GM12878 (cell line): ENCODE measurements around the gene DOCK1. TPM values are rescaled to one million over a fixed set of nuclear protein-coding genes. Genes with fewer than 3 reads are reported as not detected.

Source experiments
- ATAC-seq: fragments of 200-7000 bp; cut with Tn5 transposase; 3 replicates; pipeline ENCODE4 v1.9.1; 2020; ENCODE audit warnings: mild to moderate bottlenecking, moderate library complexity
- BruUV-seq: library from RNA; stranded (reverse); fragments of 400-500 nt; replicated peaks from 2 replicates; lab custom pipeline; 2021; lab: Mats Ljungman, UMichigan
- CTCF ChIA-PET: fragments of 300-600 bp; sonication (Branson Sonifier 250); formaldehyde crosslinking; extraction: SDS; loops from one replicate; lab custom pipeline; 2021; ENCODE audit warnings: inconsistent platforms; lab: Yijun Ruan, JAX
- POLR2A ChIA-PET: fragments of 350-600 bp; formaldehyde crosslinking; extraction: SDS; loops from one replicate; lab custom pipeline; 2021; ENCODE audit warnings: inconsistent platforms; lab: Charles Lee
- RAD21 ChIA-PET: fragments of 300-600 bp; sonication (Branson Sonifier 250); formaldehyde crosslinking; loops from one replicate; lab custom pipeline; 2023; ENCODE audit warnings: antibody characterized with exemption; ENCODE audit not compliant: unreplicated experiment; lab: Charles Lee
- SMC1A ChIA-PET: fragments of 300-600 bp; sonication (Branson Sonifier 250); formaldehyde crosslinking; loops from one replicate; lab custom pipeline; 2023; ENCODE audit not compliant: unreplicated experiment, uncharacterized antibody; lab: Charles Lee
- DNase-seq: peaks from one replicate; pipeline ENCODE4 v3.0.0-alpha.2; 2011; ENCODE audit warnings: low read depth, low spot score
- FAIRE-seq: peaks from 3 replicates; lab custom pipeline; 2011; peaks lifted over from hg19 to GRCh38; lab: Jason Lieb, UNC
- H2AFZ ChIP-seq: 2 replicates; pipeline ENCODE4 v1.6.0; 2011; ENCODE audit warnings: low read depth, low read length, control low read depth; ENCODE audit not compliant: control insufficient read depth
- H3K27ac ChIP-seq: 2 replicates; pipeline ENCODE4 v1.5.1; 2011; ENCODE audit warnings: control low read depth; ENCODE audit not compliant: control insufficient read depth, insufficient read depth
- H3K27me3 ChIP-seq, 2 experiments: replicated peaks in 1 of 2; 2 replicates each; pipeline versions ENCODE4 v1.6.0 to v1.6.1; 2011; ENCODE audit warnings: low read length in 1 of 2; ENCODE audit not compliant: control insufficient read depth in 2 of 2, insufficient read depth in 2 of 2
- H3K36me3 ChIP-seq, 2 experiments: 2 replicates each; pipeline ENCODE4 v1.5.1; 2011; ENCODE audit warnings: low read length in 1 of 2; ENCODE audit not compliant: control insufficient read depth in 2 of 2, insufficient read depth in 2 of 2
- H3K4me1 ChIP-seq: 2 replicates; pipeline ENCODE4 v1.6.1; 2011; ENCODE audit warnings: mild to moderate bottlenecking, low read length, moderate library complexity, mixed read lengths; ENCODE audit not compliant: control insufficient read depth, insufficient read depth
- H3K4me2 ChIP-seq: 2 replicates; pipeline ENCODE4 v1.6.0; 2011; ENCODE audit warnings: control low read depth; ENCODE audit not compliant: control insufficient read depth, insufficient read depth
- H3K4me3 ChIP-seq: fragments of 200-600 bp; sonication (generic); 2 replicates; pipeline ENCODE4 v1.5.1; 2016
- H3K79me2 ChIP-seq: 2 replicates; pipeline ENCODE4 v1.6.0; 2011; ENCODE audit warnings: low read length; ENCODE audit not compliant: control insufficient read depth, insufficient read depth
- H3K9ac ChIP-seq: 2 replicates; pipeline ENCODE4 v1.8.0; 2011; ENCODE audit warnings: low read length, control low read depth, mixed read lengths; ENCODE audit not compliant: control insufficient read depth, insufficient read depth
- H3K9me3 ChIP-seq: replicated peaks from 3 replicates; pipeline ENCODE4 v1.5.1; 2011; ENCODE audit warnings: mild to moderate bottlenecking, low read length; ENCODE audit not compliant: control insufficient read depth, insufficient read depth
- H4K20me1 ChIP-seq: 2 replicates; pipeline ENCODE4 v1.6.0; 2011; ENCODE audit not compliant: control insufficient read depth, insufficient read depth
- ASH2L ChIP-seq: fragments of 300-600, 200-600 bp; sonication (generic); IDR thresholded peaks from 2 replicates; pipeline ENCODE4 v1.6.1; 2017; ENCODE audit warnings: low read depth, mild to moderate bottlenecking, borderline replicate concordance
- BACH1 ChIP-seq: fragments of 450-650 bp; IDR thresholded peaks from 2 replicates; pipeline ENCODE4 v1.6.1; 2017; ENCODE audit warnings: mild to moderate bottlenecking, borderline replicate concordance
- BCL3 ChIP-seq: IDR thresholded peaks from 2 replicates; pipeline ENCODE4 v1.6.1; 2011; ENCODE audit warnings: borderline replicate concordance, low read depth, mild to moderate bottlenecking, moderate library complexity, low read length; ENCODE audit not compliant: insufficient read depth, poor library complexity, severe bottlenecking
- CBFB ChIP-seq: IDR thresholded peaks from 2 replicates; pipeline ENCODE4 v1.6.1; 2016; ENCODE audit warnings: antibody characterized with exemption, low read depth
- CEBPZ ChIP-seq: fragments of 150-350 bp; IDR thresholded peaks from 2 replicates; pipeline ENCODE4 v1.6.1; 2016; ENCODE audit warnings: low read depth, low read length
- CHD4 ChIP-seq: fragments of 200-600 bp; sonication (generic); IDR thresholded peaks from 2 replicates; pipeline ENCODE4 v1.6.1; 2016; ENCODE audit warnings: mild to moderate bottlenecking
- E2F4 ChIP-seq: IDR thresholded peaks from 2 replicates; pipeline ENCODE4 v1.6.1; 2012; ENCODE audit warnings: low read depth, low read length, improper control_type of control experiment
- HDAC6 ChIP-seq: fragments of 200-600 bp; sonication (generic); IDR thresholded peaks from one replicate; pipeline ENCODE4 v1.8.0; 2017; ENCODE audit warnings: antibody characterized with exemption; ENCODE audit not compliant: unreplicated experiment
- IKZF2 ChIP-seq, 2 experiments: fragments of 450-650 bp; IDR thresholded peaks; 2 replicates each; pipeline ENCODE4 v1.6.1; 2017; ENCODE audit warnings: mild to moderate bottlenecking in 2 of 2, moderate library complexity in 2 of 2
- NFXL1 ChIP-seq: fragments of 450-650 bp; IDR thresholded peaks from 2 replicates; pipeline ENCODE4 v1.6.1; 2017; ENCODE audit warnings: antibody characterized with exemption, mild to moderate bottlenecking, borderline replicate concordance
- SMARCA5 ChIP-seq: fragments of 450-650 bp; IDR thresholded peaks from 2 replicates; pipeline ENCODE4 v1.6.1; 2017; ENCODE audit warnings: mild to moderate bottlenecking
- SUZ12 ChIP-seq: fragments of 200-600 bp; sonication (generic); IDR thresholded peaks from one replicate; pipeline ENCODE4 v1.6.1; 2018; ENCODE audit warnings: antibody characterized with exemption, mild to moderate bottlenecking; ENCODE audit not compliant: unreplicated experiment
- TAF1 ChIP-seq: IDR thresholded peaks from 2 replicates; pipeline ENCODE4 v1.6.1; 2011; ENCODE audit warnings: mild to moderate bottlenecking, low read depth, low read length, borderline replicate concordance
- ZNF592 ChIP-seq: fragments of 450-650 bp; IDR thresholded peaks from 2 replicates; pipeline ENCODE4 v1.6.1; 2017; ENCODE audit warnings: mild to moderate bottlenecking, moderate library complexity
- ZNF622 ChIP-seq: fragments of 450-650 bp; IDR thresholded peaks from 2 replicates; pipeline ENCODE4 v1.6.1; 2017; ENCODE audit warnings: mild to moderate bottlenecking, inconsistent platforms
- WGBS: methylation state at CpG from one replicate; pipeline ENCODE4 v1.1.6; 2016; ENCODE audit warnings: low lambda C conversion rate; ENCODE audit not compliant: insufficient replicate concordance, insufficient coverage; ENCODE audit errors: missing lambda C conversion rate; 5-methylcytosine and 5-hydroxymethylcytosine counted together
- in situ Hi-C: fragments of 300-500 bp; cut with MboI; formaldehyde crosslinking; loops from 9 replicates; pipeline ENCODE4 v1.14.3; 2018; ENCODE audit warnings: mixed read lengths
- intact Hi-C: fragments of 100-400 bp; cut with micrococcal nuclease; formaldehyde crosslinking; loops from one replicate; pipeline ENCODE4 v1.14.2; 2022; ENCODE audit not compliant: unreplicated experiment
- polyA plus RNA-seq, 11 experiments: library from polyadenylated mRNA; depleted of rRNA in 4 of 11; unstranded in 6 of 11; stranded (reverse) in 5 of 11; fragments of >200 nt; fragmentation: Nextera tagmentation in 4 of 11; fragmentation: Illumina TruSeq in 1 of 11; extraction: Ambion mirVana in 4 of 11; extraction: Trizol in 1 of 11; gene quantifications; 1 replicate in 1 of 11; 2 replicates in 10 of 11; pipeline versions ENCODE4 v1.2.1 to v1.2.3, GENCODE V29; 2011 to 2016; ENCODE audit warnings: inconsistent platforms in 2 of 11, missing spikeins in 2 of 11, low read depth in 1 of 11
- total RNA-seq, 4 experiments: library from RNA; depleted of rRNA in 3 of 4; stranded (reverse); fragments of >200 nt in 3 of 4; fragmentation: Illumina TruSeq in 1 of 4; extraction: Trizol in 1 of 4; gene quantifications; 2 replicates each; pipeline versions ENCODE4 v1.2.1 to v1.2.3, GENCODE V29; 2013 to 2021

DOCK1 gene
- total and polyA plus RNA-seq, 10 of the 15 experiments (the other 5 are each of a cell fraction or from before 2014, with no cell fraction given) = 0.05 to 0.18 TPM; not detected in 8

GRCh38 chr10:127406018-127406550, 500.9 kb downstream of the DOCK1 start:
- FAIRE-seq (no peak), DNase-seq (no peak), ATAC-seq (no peak)
- WGBS = 39% methylated on average over 12 of the region's 12 CpGs
- Histone ChIP-seq H3K9ac (no peak overlapping the region), H3K4me1 (no peaks in the 10 kb centered on the region), H4K20me1 (no peaks in the 10 kb centered on the region), H3K27me3 (no peaks in the 10 kb centered on the region), H3K27ac (no peak overlapping the region), H2AFZ (no peak overlapping the region), H3K79me2 (no peaks in the 10 kb centered on the region), H3K36me3 (no peaks in the 10 kb centered on the region), H3K9me3 (no peaks in the 10 kb centered on the region), H3K4me3 (no peak overlapping the region), H3K4me2 (no peak overlapping the region)
- POLR2A ChIA-PET = no interaction called here
- in situ Hi-C loops = no loop called here
- intact Hi-C loops = no loop called here
- SMC1A ChIA-PET = no interaction called here
- BruUV-seq = no TSS peak
- CTCF ChIA-PET = interaction anchor here (0.7 to 1.0 kb wide), 2 partner anchors 10 to 189 kb away, joined by 3 to 4 read pairs; no protein-coding TSS in a partner anchor
- RAD21 ChIA-PET = no interaction called here
- TF ChIP-seq SUZ12 (no peak), BACH1 (no peak), E2F4 (no peak), IKZF2 (IDR thresholded peaks at IDR 0.05) (no peak), ZNF622 (no peak), NFXL1 (no peak), BCL3 (no peak), CHD4 (no peak), CEBPZ (no peak), HDAC6 (no peak), ASH2L (no peak), SMARCA5 (no peak), CBFB (no peak), ZNF592 (no peak), TAF1 (no peak)
